Nephron progenitor cell (in vitro differentiated cells): Measurements from ENCODE around the gene SNX2.

Source experiments
- DNase-seq: peaks from one replicate; pipeline ENCODE4 v3.0.0; 2021
- H3K27ac Mint-ChIP-seq: 2 replicates; pipeline ENCODE4 v1.8.0; 2021; ENCODE audit warnings: mild to moderate bottlenecking, moderate library complexity, mixed read lengths
- H3K27me3 Mint-ChIP-seq: 2 replicates; pipeline ENCODE4 v1.8.0; 2021; ENCODE audit warnings: mild to moderate bottlenecking, low read depth, mixed read lengths; ENCODE audit not compliant: poor library complexity
- H3K36me3 Mint-ChIP-seq: 2 replicates; pipeline ENCODE4 v1.8.0; 2021; ENCODE audit warnings: low read depth, mixed read lengths
- H3K4me1 Mint-ChIP-seq: 2 replicates; pipeline ENCODE4 v1.8.0; 2021; ENCODE audit warnings: mixed read lengths
- H3K4me3 Mint-ChIP-seq: 2 replicates; pipeline ENCODE4 v1.8.0; 2021; ENCODE audit warnings: mild to moderate bottlenecking, moderate library complexity, mixed read lengths
- H3K9me3 Mint-ChIP-seq: 2 replicates; pipeline ENCODE4 v1.8.0; 2021; ENCODE audit warnings: mild to moderate bottlenecking, moderate library complexity, mixed read lengths
- CTCF ChIP-seq: fragments of 200-600 bp; sonication (generic); IDR thresholded peaks from 2 replicates; pipeline ENCODE4 v1.5.0; 2021; ENCODE audit warnings: antibody characterized with exemption

SNX2 gene

GRCh38 chr5:122774861-122775549 lies at the start of gene SNX2:
SNX2 (plus strand) TSS chr5:122775080; CDS start chr5:122775104, 24 bp downstream.
- Mint-ChIP-seq H3K9me3 (peaks cover 5% of the 10 kb centered on the region), H3K27me3 (peaks cover 8% of the 10 kb centered on the region), H3K27ac (peak within 1 kb of the TSS; percentile 99), H3K36me3 (peaks cover 20% of the 10 kb centered on the region), H3K4me3 (peak within 1 kb of the TSS; percentile 98), H3K4me1 (peaks cover 44% of the 10 kb centered on the region)
- peak; percentile 10 for TF ChIP-seq CTCF
- DNase-seq: peak; percentile 97

- no peak for DNase-seq
- H3K4me1 Mint-ChIP-seq: peaks cover 9% of the 10 kb centered on the region
- H3K9me3 Mint-ChIP-seq: peaks cover 7% of the 10 kb centered on the region
- H3K27me3 Mint-ChIP-seq: peaks cover 8% of the 10 kb centered on the region
- peaks cover 5% of the 10 kb centered on the region for H3K36me3 Mint-ChIP-seq
- TF ChIP-seq CTCF: no peak
- no peak overlapping the region for H3K27ac Mint-ChIP-seq
- no peak overlapping the region for H3K4me3 Mint-ChIP-seq
These were observed 47.8 kb upstream of the SNX2 start for GRCh38 chr5:122727112-122727541.

- no peak for TF ChIP-seq CTCF
- H3K27me3 Mint-ChIP-seq: peaks cover 8% of the 10 kb centered on the region
- no peaks in the 10 kb centered on the region for H3K4me1 Mint-ChIP-seq
- DNase-seq: no peak
- no peak overlapping the region for H3K4me3 Mint-ChIP-seq
- peaks cover 5% of the 10 kb centered on the region for H3K36me3 Mint-ChIP-seq
- H3K27ac Mint-ChIP-seq: no peak overlapping the region
- H3K9me3 Mint-ChIP-seq: peaks cover 11% of the 10 kb centered on the region
These were observed 44.8 kb upstream of the SNX2 start for GRCh38 chr5:122730037-122730436.

- Mint-ChIP-seq H3K36me3 (peaks cover 5% of the 10 kb centered on the region), H3K9me3 (peaks cover 13% of the 10 kb centered on the region), H3K4me1 (no peaks in the 10 kb centered on the region), H3K4me3 (no peak overlapping the region), H3K27ac (no peak overlapping the region), H3K27me3 (peaks cover 8% of the 10 kb centered on the region)
- DNase-seq: no peak
- TF ChIP-seq CTCF: no peak
These were observed 44.4 kb upstream of the SNX2 start for GRCh38 chr5:122730456-122730855.

GRCh38 chr5:122736086-122736845 lies 38.6 kb upstream of the SNX2 start:
- H3K4me3 Mint-ChIP-seq: no peak overlapping the region
- H3K36me3 Mint-ChIP-seq: no peaks in the 10 kb centered on the region
- TF ChIP-seq CTCF: no peak
- H3K27me3 Mint-ChIP-seq: peaks cover 4% of the 10 kb centered on the region
- H3K4me1 Mint-ChIP-seq: no peaks in the 10 kb centered on the region
- DNase-seq: no peak
- H3K27ac Mint-ChIP-seq: no peak overlapping the region
- peaks cover 7% of the 10 kb centered on the region for H3K9me3 Mint-ChIP-seq
